GM19463 (cell line): ENCODE results near the gene NCS1.

Experiments
- ATAC-seq: cut with Tn5 transposase; IDR thresholded peaks from one replicate; pipeline ENCODE4 v1.9.1; 2021; ENCODE audit warnings: mild to moderate bottlenecking, moderate library complexity; ENCODE audit not compliant: unreplicated experiment

The NCS1 gene

GRCh38 chr9:130211548-130212226 is 39.5 kb downstream of the NCS1 start:
- no peak for ATAC-seq

GRCh38 chr9:130212543-130213297 is 40.5 kb downstream of the NCS1 start:
- ATAC-seq, result no peak

GRCh38 chr9:130213911-130214761 is 41.9 kb downstream of the NCS1 start:
- ATAC-seq, result no peak

- ATAC-seq, result no peak
Observed at GRCh38 chr9:130214776-130215340, 42.7 kb downstream of the NCS1 start.

GRCh38 chr9:130215341-130216119 is 43.3 kb downstream of the NCS1 start:
- no peak for ATAC-seq

- no peak for ATAC-seq
Observed at GRCh38 chr9:130217838-130218237, 45.6 kb downstream of the NCS1 start.

GRCh38 chr9:130219661-130220096 is 47.5 kb downstream of the NCS1 start:
- no peak for ATAC-seq

GRCh38 chr9:130220352-130220751 is 48.1 kb downstream of the NCS1 start:
- ATAC-seq, result no peak

- ATAC-seq, result no peak
Observed at GRCh38 chr9:130222833-130223232, 50.6 kb downstream of the NCS1 start.

GRCh38 chr9:130225071-130225470 is 52.9 kb downstream of the NCS1 start:
- ATAC-seq, result no peak

GRCh38 chr9:130225586-130225985 is 53.4 kb downstream of the NCS1 start:
- no peak for ATAC-seq

GRCh38 chr9:130226112-130226511 is 53.9 kb downstream of the NCS1 start:
- no peak for ATAC-seq

- ATAC-seq, result no peak
Observed at GRCh38 chr9:130227833-130228232, 55.6 kb downstream of the NCS1 start.

- ATAC-seq, result no peak
Observed at GRCh38 chr9:130229759-130230158, 57.6 kb downstream of the NCS1 start.

GRCh38 chr9:130230631-130231030 is 58.4 kb downstream of the NCS1 start:
- no peak for ATAC-seq

GRCh38 chr9:130232899-130233586 is 60.8 kb downstream of the NCS1 start:
- ATAC-seq, result no peak

GRCh38 chr9:130233587-130233945 is 61.4 kb downstream of the NCS1 start:
- ATAC-seq, result no peak

GRCh38 chr9:130234340-130235260 is 62.4 kb downstream of the NCS1 start:
- no peak for ATAC-seq
